Testis (tissue), 3 donors: ENCODE results near the gene AJM1. TPM values are rescaled to one million over a fixed set of nuclear protein-coding genes. Genes with fewer than 3 reads are reported as not detected.

ENCODE experiments used
- DNase-seq: peaks from one replicate; pipeline ENCODE4 v3.0.0-alpha.2; 2019
- H3K27ac ChIP-seq, 2 donors: fragments of 200-600 bp; sonication (generic); one replicate each; pipeline ENCODE4 v1.5.1; 2019
- H3K27me3 ChIP-seq: fragments of 200-600 bp; sonication (generic); one replicate; pipeline ENCODE4 v1.5.1; 2019
- H3K36me3 ChIP-seq: fragments of 200-600 bp; sonication (generic); one replicate; pipeline ENCODE4 v1.5.1; 2017; ENCODE audit warnings: low read depth; ENCODE audit errors: missing control alignments
- H3K4me1 ChIP-seq: fragments of 200-600 bp; sonication (generic); one replicate; pipeline ENCODE4 v1.5.1; 2019
- H3K4me3 ChIP-seq, 2 donors: fragments of 200-600 bp; sonication (generic); one replicate each; pipeline ENCODE4 v1.5.1; 2017 to 2019
- H3K9me3 ChIP-seq: fragments of 200-600 bp; sonication (generic); one replicate; pipeline ENCODE4 v1.5.1; 2017
- POLR2A ChIP-seq: fragments of 450-650 bp; IDR thresholded peaks from one replicate; pipeline ENCODE4 v1.6.1; 2017; ENCODE audit warnings: antibody characterized with exemption, mild to moderate bottlenecking, moderate library complexity
- WGBS, 2 donors: methylation state at CpG; one replicate each; pipeline ENCODE4 v1.1.5; 2018; 5-methylcytosine and 5-hydroxymethylcytosine counted together
- intact Hi-C: fragments of 100-400 bp; cut with DNase I; formaldehyde crosslinking; loops from one replicate; pipeline ENCODE4 v1.15.1; 2023; ENCODE audit warnings: low total_unique reads
- polyA plus RNA-seq: library from polyadenylated mRNA; stranded (reverse); fragments of 350-450 nt; fragmentation: Illumina TruSeq; extraction: RNeasy Lipid Tissue Mini Kit (QIAGEN cat#74804); gene quantifications from one replicate; pipeline ENCODE4 v1.2.3, GENCODE V29; 2014; ENCODE audit warnings: low read depth, low replicate concordance; ENCODE audit not compliant: insufficient read depth
- total RNA-seq, 2 donors: library from RNA; depleted of rRNA; stranded (reverse); fragments of >200 nt; gene quantifications; one replicate each; pipeline ENCODE4 v1.2.3, GENCODE V29; 2016
- TF ChIP-seq, protein P1 (sequence below), 3 experiments: fragments of 450-650 bp in 2 of 3; fragments of 200-600 bp in 1 of 3; sonication (generic) in 1 of 3; IDR thresholded peaks; one replicate each; pipeline ENCODE4 v1.5.1; 2016 to 2019; ENCODE audit warnings: antibody characterized with exemption in 3 of 3, mild to moderate bottlenecking in 2 of 3, moderate library complexity in 1 of 3

Gene AJM1
- total and polyA plus RNA-seq, 3 donors from 2014 or later = 4.0 to 24.6 (median 13.1) TPM

DNA sequence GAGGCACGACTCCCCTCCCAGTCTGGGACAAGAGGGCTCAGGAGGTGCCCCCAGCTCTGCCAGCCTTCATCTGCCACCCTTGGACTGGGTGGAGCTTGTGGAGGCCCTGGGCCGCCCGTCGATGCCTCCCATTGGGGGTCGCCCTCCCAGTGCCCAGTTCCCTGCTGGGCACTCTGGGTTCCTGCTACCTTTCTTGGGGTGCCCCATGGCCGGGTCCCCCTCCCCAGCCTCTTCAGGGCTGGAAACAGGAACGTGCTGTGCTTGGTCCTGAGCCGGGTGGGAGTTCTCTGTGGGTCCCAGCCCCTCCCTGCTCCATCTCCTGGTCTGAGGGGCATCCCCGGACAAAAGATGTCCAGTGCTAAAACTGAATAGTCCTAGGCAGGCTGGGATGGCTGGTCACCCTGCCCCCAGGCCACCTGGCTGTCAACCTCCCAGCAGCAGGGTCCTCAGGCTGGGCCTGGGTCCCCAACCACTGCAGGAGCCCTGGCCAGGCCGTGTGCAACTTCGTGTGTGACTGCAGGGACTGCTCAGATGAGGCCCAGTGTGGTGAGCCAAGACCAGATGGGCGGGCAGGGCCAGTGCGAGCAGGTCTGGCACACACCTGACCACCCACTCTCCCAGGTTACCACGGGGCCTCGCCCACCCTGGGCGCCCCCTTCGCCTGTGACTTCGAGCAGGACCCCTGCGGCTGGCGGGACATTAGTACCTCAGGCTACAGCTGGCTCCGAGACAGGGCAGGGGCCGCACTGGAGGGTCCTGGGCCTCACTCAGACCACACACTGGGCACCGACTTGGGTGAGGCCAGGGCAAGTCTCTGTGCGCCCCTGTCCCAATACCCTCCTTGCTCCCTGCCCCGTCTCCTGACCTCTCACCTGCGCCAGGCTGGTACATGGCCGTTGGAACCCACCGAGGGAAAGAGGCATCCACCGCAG, 10.7 kb downstream of the AJM1 start:
- intact Hi-C loops = no loop called here
- no peaks in the 10 kb centered on the region for H3K27me3 ChIP-seq
- H3K9me3 ChIP-seq = no peaks in the 10 kb centered on the region
- peaks cover 31% of the 10 kb centered on the region for H3K4me1 ChIP-seq
- TF ChIP-seq, protein P1, sequence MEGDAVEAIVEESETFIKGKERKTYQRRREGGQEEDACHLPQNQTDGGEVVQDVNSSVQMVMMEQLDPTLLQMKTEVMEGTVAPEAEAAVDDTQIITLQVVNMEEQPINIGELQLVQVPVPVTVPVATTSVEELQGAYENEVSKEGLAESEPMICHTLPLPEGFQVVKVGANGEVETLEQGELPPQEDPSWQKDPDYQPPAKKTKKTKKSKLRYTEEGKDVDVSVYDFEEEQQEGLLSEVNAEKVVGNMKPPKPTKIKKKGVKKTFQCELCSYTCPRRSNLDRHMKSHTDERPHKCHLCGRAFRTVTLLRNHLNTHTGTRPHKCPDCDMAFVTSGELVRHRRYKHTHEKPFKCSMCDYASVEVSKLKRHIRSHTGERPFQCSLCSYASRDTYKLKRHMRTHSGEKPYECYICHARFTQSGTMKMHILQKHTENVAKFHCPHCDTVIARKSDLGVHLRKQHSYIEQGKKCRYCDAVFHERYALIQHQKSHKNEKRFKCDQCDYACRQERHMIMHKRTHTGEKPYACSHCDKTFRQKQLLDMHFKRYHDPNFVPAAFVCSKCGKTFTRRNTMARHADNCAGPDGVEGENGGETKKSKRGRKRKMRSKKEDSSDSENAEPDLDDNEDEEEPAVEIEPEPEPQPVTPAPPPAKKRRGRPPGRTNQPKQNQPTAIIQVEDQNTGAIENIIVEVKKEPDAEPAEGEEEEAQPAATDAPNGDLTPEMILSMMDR (IDR thresholded peaks at IDR 0.05) = no peak
- TF ChIP-seq POLR2A = no peak
- 85 to 91% methylated on average over 7 to 25 of the region's 29 CpGs for WGBS, 2 donors
- peak overlapping the region; percentile 24 to 50 for H3K27ac ChIP-seq
- DNase-seq = no peak
- H3K36me3 ChIP-seq = no peaks in the 10 kb centered on the region
- no peak overlapping the region for H3K4me3 ChIP-seq

DNA sequence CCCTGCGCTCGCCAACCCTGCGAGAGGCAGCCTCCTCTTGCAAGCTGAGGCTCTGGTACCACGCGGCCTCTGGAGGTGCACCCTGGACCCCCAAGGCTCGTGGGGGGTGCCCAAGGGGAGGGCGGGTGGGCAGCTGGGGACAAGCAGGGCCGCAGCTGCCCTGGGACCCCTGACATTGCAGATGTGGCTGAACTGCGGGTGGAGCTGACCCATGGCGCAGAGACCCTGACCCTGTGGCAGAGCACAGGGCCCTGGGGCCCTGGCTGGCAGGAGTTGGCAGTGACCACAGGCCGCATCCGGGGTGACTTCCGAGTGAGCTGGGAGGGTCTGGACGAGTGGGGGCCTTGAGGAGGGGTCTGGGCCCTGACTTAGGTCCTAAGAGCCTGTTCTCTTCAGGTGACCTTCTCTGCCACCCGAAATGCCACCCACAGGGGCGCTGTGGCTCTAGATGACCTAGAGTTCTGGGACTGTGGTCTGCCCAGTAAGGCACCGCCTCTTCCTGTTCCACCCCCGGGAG, 11.4 kb downstream of the AJM1 start:
- WGBS, 2 donors = 81 to 95% methylated on average over 11 to 12 of the region's 18 CpGs
- intact Hi-C loops = no loop called here
- H3K36me3 ChIP-seq = no peaks in the 10 kb centered on the region
- H3K27me3 ChIP-seq = no peaks in the 10 kb centered on the region
- H3K27ac ChIP-seq = no peak overlapping the region
- TF ChIP-seq POLR2A = no peak
- TF ChIP-seq, protein P1 (IDR thresholded peaks at IDR 0.05) = no peak
- H3K4me1 ChIP-seq = peaks cover 31% of the 10 kb centered on the region
- no peak for DNase-seq
- no peaks in the 10 kb centered on the region for H3K9me3 ChIP-seq
- H3K4me3 ChIP-seq = no peak overlapping the region

DNA sequence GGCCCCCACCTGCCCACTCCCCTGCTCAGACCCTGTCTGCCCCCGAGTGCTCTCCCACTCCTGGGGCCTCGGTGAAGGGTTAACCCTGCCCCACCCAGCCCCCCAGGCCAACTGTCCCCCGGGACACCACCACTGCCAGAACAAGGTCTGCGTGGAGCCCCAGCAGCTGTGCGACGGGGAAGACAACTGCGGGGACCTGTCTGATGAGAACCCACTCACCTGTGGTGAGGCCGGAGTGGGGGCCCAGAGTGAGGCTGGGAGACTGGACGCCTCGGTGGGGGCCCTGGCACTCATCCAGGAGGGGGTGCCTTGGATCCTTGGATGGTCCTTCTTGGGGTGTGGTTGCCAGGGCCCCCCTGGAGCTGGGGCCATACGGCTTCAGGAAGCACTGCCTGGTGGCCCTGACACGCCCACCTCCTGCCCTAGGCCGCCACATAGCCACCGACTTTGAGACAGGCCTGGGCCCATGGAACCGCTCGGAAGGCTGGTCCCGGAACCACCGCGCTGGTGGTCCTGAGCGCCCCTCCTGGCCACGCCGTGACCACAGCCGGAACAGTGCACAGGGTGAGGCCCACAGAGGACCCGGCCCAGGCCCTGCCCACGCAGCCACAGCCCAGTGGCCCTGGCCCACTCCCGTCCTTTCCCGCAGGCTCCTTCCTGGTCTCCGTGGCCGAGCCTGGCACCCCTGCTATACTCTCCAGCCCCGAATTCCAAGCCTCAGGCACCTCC, 12.0 kb downstream of the AJM1 start:
- H3K4me1 ChIP-seq = peaks cover 35% of the 10 kb centered on the region
- no peaks in the 10 kb centered on the region for H3K27me3 ChIP-seq
- TF ChIP-seq POLR2A = no peak
- TF ChIP-seq, protein P1 (IDR thresholded peaks at IDR 0.05) = no peak
- 76 to 80% methylated on average over 1 to 30 of the region's 30 CpGs for WGBS, 2 donors
- intact Hi-C loops = no loop called here
- H3K4me3 ChIP-seq = no peak overlapping the region
- no peaks in the 10 kb centered on the region for H3K36me3 ChIP-seq
- no peak for DNase-seq
- no peaks in the 10 kb centered on the region for H3K9me3 ChIP-seq
- H3K27ac ChIP-seq = no peak overlapping the region

DNA sequence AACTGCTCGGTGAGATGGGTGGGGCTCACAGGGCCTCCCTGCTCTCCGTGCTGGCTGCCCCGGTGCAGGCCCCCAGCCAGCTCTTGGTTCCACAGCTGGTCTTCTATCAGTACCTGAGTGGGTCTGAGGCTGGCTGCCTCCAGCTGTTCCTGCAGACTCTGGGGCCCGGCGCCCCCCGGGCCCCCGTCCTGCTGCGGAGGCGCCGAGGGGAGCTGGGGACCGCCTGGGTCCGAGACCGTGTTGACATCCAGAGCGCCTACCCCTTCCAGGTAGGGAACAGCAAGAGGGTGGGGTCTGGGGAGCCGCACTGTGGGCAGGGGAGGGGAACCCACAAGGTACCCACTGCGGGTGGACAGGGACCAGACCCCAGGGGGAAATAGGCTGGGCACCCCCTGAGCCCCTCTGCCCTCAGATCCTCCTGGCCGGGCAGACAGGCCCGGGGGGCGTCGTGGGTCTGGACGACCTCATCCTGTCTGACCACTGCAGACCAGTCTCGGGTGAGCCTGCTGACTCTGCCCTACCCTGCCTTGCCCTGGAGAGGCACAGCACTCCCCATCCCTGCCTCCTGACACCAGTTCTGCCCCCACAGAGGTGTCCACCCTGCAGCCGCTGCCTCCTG, 12.7 kb downstream of the AJM1 start:
- H3K27ac ChIP-seq = no peak overlapping the region
- peaks cover 36% of the 10 kb centered on the region for H3K4me1 ChIP-seq
- H3K9me3 ChIP-seq = no peaks in the 10 kb centered on the region
- H3K4me3 ChIP-seq = no peak overlapping the region
- intact Hi-C loops = no loop called here
- no peak for TF ChIP-seq POLR2A
- TF ChIP-seq, protein P1 (IDR thresholded peaks at IDR 0.05) = no peak
- no peaks in the 10 kb centered on the region for H3K36me3 ChIP-seq
- no peak for DNase-seq
- 82 to 95% methylated on average over 4 to 23 of the region's 23 CpGs for WGBS, 2 donors
- H3K27me3 ChIP-seq = no peaks in the 10 kb centered on the region
